ENCODE data around the gene UNG.
A peak's percentile ranks its signal among the peaks of the same experiment; 100 is the strongest.
"Not testable (repeated sequence)": the region's sequence is repeated elsewhere in the genome, so short reads cannot be mapped to it uniquely, and the experiment has no call there.

UNG gene

GRCh38 chr12:109124878-109125648 lies 27.7 kb downstream of the UNG start:
- DNase-seq, result no peak

GRCh38 chr12:109125791-109126190 lies 28.4 kb downstream of the UNG start:
- DNase-seq, result no peak

- no peak for DNase-seq
Observed at GRCh38 chr12:109126784-109127183, 29.4 kb downstream of the UNG start.

- no peak for DNase-seq
Observed at GRCh38 chr12:109127533-109128242, 30.3 kb downstream of the UNG start.

GRCh38 chr12:109130297-109131153 lies 33.1 kb downstream of the UNG start:
- DNase-seq, result no peak

GRCh38 chr12:109131154-109132050 lies 34.0 kb downstream of the UNG start:
- no peak for DNase-seq

- peak in 1 of 2 experiments; percentile 6 for DNase-seq
Observed at GRCh38 chr12:109134186-109134917, 37.0 kb downstream of the UNG start.

- no peak for DNase-seq
Observed at GRCh38 chr12:109137055-109137454, 39.7 kb downstream of the UNG start.

GRCh38 chr12:109139360-109139759 lies 42.0 kb downstream of the UNG start:
- DNase-seq, result no peak

GRCh38 chr12:109139791-109140190 lies 42.4 kb downstream of the UNG start:
- no peak for DNase-seq

GRCh38 chr12:109140560-109140959 lies 43.2 kb downstream of the UNG start:
- DNase-seq, result no peak

GRCh38 chr12:109144224-109144623 lies 46.8 kb downstream of the UNG start:
- no peak for DNase-seq

- not testable (repeated sequence) for DNase-seq
Observed at GRCh38 chr12:109147126-109147525, 49.7 kb downstream of the UNG start.

- no peak for DNase-seq
Observed at GRCh38 chr12:109147954-109148353, 50.6 kb downstream of the UNG start.

- DNase-seq, result no peak
Observed at GRCh38 chr12:109150124-109150640, 52.8 kb downstream of the UNG start.

- DNase-seq, result no peak
Observed at GRCh38 chr12:109151457-109151856, 54.1 kb downstream of the UNG start.

- DNase-seq, result no peak
Observed at GRCh38 chr12:109153821-109154441, 56.5 kb downstream of the UNG start.

GRCh38 chr12:109154451-109155438 lies 57.3 kb downstream of the UNG start:
- DNase-seq, result peak; percentile 58 to 80

- DNase-seq, result no peak
Observed at GRCh38 chr12:109156036-109156435, 58.6 kb downstream of the UNG start.

GRCh38 chr12:109156586-109156985 lies 59.2 kb downstream of the UNG start:
- DNase-seq, result no peak

All from SW 1271 (cell line).